ENCODE results near the gene FAM210B.

DNA sequence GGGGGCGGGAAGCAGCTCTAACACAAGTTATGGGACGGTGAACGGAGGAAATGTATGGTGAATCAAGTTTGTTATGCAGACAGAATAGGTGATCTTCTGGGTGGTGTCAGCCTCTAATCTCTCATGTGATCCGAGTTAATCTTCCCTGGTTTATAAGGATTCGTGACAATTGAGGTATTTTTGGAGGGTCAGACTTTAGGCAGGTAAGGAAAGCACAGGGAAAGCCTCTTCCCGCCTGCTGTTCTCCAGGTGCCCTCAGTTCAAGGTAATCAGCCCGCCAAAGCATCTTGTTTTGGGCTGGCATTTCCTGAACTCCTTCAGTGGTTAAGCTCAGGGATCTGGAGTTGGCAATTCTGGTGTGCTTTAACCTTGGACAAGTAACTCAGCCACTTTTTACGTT is 34.9 kb downstream of the FAM210B start:
- TF ChIP-seq, protein P1, sequence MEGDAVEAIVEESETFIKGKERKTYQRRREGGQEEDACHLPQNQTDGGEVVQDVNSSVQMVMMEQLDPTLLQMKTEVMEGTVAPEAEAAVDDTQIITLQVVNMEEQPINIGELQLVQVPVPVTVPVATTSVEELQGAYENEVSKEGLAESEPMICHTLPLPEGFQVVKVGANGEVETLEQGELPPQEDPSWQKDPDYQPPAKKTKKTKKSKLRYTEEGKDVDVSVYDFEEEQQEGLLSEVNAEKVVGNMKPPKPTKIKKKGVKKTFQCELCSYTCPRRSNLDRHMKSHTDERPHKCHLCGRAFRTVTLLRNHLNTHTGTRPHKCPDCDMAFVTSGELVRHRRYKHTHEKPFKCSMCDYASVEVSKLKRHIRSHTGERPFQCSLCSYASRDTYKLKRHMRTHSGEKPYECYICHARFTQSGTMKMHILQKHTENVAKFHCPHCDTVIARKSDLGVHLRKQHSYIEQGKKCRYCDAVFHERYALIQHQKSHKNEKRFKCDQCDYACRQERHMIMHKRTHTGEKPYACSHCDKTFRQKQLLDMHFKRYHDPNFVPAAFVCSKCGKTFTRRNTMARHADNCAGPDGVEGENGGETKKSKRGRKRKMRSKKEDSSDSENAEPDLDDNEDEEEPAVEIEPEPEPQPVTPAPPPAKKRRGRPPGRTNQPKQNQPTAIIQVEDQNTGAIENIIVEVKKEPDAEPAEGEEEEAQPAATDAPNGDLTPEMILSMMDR (IDR thresholded peaks at IDR 0.05), result no peak
- TF ChIP-seq POLR2A (IDR thresholded peaks at IDR 0.05) (no peak), POLR2AphosphoS5 (IDR thresholded peaks at IDR 0.05) (no peak)

All from transverse colon (tissue), 4 donors.